ENCODE measurements around the gene B4GAT1.
"Not testable (repeated sequence)": the region's sequence is repeated elsewhere in the genome, so short reads cannot be mapped to it uniquely, and the experiment has no call there.

B4GAT1 gene

GRCh38 chr11:66363187-66363601, 15.8 kb upstream of the B4GAT1 start:
- no peak for DNase-seq (ENCODE audit: low spot score)

DNA sequence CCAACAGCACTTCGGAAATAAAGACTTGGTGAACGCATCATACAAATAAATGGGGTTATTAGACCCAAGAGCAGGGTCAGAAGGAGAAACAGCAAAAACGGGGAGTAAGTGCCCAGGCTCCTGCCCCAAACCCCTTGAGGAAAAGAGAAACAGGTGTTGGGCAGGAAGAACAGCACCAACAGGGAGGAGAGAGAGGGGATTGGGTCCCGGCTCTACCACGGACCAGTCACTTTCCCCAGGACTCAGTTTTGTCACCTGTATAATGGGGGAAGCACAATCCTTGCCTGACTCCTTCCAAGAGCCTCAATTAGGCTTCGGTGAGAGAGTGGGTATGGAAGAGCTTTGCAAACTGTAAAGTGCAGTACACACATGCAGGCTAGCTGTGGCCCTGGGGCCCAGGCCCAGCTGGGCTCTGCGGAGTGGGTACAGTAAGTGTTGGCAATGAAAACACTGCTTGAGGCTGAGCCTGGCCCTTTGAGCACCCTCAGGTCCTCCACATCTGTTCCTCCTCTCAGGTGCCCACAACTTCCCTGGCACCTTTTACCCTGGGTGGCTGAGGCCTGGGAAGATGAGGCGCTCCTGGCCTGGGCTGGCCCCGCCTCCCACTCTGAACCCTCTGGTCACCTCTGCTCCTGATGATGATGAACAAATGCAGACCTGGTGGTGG, 15.2 kb upstream of the B4GAT1 start:
- no peak for DNase-seq (ENCODE audit: low spot score)

DNA sequence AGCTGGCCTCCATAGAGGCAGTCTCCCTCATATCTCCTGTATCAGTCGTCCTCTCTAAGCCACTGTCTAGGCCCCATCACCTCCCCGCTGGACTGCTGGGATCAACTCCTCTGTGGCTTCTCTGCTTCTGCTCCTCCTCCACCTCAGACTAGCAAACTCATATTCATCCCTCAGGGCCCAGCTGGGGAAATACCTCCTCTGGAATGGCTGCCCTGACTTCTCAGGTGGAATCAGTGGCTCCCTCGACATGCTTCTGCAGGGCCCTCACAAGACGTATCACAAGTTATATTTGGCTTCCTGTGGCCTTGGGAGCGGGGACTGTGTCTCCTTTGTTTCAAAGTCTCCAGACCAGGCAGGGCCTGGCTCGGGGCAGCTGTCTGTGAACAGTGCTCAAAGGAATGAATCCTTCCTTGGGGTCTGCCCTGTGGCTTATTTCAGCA, 14.1 kb upstream of the B4GAT1 start:
- no peak for DNase-seq (ENCODE audit: low spot score)

DNA sequence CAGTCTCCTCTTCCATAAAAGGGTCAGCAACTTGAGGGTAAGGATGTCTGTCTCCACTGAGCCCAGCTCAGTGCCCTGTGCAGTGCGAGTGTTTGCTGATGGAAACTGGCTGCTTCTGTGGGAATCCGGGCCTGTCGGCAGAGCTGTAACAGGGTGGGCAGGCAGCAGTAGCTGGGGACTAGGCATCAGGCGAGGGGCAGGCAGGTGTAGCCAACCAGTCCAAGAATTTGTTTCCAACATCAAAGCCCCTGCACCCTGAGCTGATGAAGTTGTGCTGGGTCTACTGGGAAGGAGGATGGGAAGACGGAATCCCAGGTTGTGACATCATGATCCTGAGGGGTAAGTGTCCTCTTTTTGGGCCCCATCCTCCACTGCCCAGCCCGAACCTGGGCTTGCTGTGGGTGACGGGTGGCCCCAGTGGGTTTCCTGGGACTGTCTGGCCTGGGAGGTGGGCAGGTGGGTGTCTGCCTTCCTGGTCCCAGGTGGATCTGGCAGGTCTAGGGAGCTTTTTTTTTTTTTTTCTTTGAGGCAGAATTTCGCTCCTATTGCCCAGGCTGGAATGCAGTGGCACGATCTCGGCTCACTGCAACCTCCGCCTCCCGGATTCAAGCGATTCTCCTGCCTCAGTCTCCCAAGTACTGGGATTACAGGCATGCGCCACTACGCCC, 13.1 kb upstream of the B4GAT1 start:
- DNase-seq (ENCODE audit: low spot score), result no peak

- DNase-seq (ENCODE audit: low spot score), result no peak
Measured at GRCh38 chr11:66359662-66360087, 12.2 kb upstream of the B4GAT1 start.

DNA sequence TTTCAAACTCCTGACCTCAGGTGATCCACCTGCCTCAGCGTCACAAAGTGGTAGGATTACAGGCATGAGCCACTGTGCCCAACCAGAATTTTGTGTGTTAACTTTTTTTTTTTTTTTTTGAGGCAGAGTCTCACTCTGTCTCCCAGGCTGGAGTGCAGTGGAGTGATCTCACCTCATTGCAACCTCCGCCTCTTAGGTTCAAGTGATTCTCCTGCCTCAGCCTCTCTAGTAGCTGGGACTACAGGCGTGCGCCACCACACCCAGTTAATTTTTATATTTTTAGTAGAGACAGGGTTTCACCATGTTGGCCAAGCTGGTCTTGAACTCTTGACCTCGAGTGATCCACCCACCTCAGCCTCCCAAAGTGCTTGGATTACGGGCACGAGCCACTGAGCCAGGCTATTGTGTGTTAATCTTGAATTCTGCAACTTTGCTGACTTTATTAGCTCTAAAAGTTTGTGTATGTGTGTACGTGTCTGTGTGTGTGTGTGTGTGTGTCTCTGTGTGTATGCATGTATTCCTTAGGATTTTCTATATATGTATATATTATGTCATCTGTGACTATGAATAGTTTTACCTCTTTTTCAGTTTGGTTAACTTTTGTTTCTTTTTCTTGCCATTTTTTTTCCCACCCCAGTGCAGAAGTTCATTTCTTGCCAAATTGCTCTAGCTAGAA, 3.3 kb upstream of the B4GAT1 start:
- not testable (repeated sequence) for DNase-seq (ENCODE audit: low spot score)

GRCh38 chr11:66349084-66349386, 1.6 kb upstream of the B4GAT1 start:
- DNase-seq (ENCODE audit: low spot score), result no peak

DNA sequence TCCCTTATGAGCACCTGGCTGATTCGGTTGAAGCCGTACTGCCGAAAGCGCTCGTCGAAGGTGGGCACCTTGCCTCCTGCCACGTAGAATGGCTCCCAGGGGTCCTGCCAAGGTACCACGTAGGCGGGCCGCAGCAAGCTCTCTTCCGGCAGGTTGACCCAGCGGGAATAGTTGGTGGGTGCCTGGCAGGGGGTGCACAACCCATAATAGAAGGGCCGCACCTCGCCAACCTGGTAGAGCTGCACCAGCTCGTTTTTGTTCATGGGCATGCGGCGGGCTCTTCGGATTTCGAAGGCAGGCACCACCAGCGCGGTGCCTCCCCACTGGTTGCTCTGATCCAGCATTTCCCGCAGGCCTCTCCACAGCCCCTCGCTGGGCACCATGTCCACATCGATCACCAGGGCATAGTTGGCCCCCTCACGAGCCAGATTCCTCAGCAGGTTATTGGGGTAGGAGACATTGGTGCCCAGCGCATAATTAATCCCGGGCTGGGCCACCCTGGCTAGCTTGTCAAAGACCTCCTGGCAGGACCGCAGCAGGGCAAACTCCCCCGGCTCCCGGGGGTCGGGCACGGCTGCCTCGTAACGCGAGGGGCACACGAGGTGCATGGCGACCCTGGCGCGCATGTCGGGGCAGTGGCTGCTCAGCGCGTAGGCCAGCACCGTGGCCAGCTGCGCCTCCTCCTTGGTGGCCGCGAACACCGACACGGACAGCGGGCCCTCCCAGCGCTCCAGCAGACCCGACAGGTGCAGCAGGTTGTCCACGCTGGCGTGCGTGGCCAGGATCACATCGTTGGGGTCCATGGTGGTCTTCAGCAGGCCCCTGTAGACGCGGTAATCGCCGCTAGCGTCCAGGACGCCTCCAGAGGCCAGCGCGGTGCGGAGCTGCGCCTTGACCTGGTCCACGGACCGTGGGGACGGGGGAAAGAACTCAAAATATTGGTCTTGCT, 679 bp downstream of the B4GAT1 start:
- no peak for DNase-seq (ENCODE audit: low spot score)

GRCh38 chr11:66345316-66345649, 2.1 kb downstream of the B4GAT1 start:
- no peak for DNase-seq (ENCODE audit: low spot score)

DNA sequence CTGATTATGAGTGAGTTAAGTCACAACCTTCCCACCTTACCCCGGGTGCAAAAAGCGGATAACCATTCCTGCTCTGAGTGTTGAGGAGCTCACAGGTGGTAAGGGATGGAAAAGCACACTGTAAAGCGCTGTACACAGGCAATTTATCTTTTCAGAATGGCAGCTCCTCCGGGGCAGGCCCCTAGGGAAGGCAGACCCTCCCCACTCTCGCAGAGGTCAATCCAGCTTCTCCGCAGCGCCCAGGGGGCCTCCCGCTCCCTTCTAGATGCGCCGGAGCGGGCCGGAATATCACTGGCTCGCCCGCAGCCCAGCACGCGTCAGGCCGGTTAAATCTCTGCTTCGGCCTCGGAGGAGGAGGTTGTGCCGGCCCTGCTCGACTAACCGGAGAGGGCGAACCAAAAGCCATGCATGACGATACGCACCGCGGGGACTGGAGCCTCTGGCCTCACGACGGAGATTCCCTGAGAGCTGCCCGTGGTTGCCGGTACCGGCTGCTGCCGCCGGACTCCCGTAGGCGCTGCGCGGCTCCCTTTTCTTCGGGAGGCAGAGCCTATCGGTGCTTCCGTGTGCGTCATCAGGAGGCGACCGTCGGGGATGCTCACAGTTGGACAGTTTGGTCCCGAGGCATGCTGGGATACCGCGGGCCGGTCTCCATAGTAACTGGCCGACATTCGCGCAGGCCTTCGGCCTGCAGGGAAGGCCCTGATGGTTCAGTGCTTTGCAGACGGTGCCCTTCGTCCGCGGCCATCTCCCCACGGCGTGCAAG, 2.7 kb downstream of the B4GAT1 start, which contains the start of gene BRMS1:
BRMS1 (minus strand) TSS at position 555 of the 766 bp plus-strand sequence. CDS start 2,870 bp downstream, outside the sequence.
- peak; percentile 97 for DNase-seq (ENCODE audit: low spot score)

- DNase-seq (ENCODE audit: low spot score), result no peak
Measured at GRCh38 chr11:66343176-66343575, 4.3 kb downstream of the B4GAT1 start.

DNA sequence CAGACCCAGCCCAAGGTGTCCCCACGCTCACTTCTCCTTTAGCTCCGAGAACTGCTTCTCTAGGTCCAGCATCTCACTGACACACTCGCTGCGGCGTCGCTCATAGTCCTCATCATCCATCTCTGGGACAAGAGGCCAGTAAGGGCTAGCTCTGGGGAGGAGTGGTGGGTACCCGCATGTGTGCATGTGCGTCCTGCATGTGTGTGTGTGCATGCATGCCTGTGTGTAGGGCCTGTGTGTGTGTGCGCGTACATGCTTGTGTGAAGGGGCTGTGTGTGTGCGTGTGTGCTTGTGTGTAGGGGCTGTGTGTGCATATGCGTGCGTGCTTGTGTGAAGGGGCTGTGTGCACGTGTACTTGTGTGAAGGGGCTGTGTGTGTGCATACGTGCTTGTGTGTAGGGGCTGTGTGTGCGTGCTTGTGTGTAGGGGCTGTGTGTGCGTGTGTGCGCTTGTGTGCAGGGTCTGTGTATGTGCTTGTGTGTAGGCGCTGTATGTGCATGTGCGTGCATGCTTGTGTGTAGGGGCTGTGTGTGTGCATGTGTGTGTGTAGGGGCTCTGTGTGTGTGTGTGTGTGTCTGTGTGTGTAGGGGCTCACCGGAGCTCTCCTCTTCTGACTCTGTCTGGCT, 5.8 kb downstream of the B4GAT1 start:
- DNase-seq (ENCODE audit: low spot score), result no peak

DNA sequence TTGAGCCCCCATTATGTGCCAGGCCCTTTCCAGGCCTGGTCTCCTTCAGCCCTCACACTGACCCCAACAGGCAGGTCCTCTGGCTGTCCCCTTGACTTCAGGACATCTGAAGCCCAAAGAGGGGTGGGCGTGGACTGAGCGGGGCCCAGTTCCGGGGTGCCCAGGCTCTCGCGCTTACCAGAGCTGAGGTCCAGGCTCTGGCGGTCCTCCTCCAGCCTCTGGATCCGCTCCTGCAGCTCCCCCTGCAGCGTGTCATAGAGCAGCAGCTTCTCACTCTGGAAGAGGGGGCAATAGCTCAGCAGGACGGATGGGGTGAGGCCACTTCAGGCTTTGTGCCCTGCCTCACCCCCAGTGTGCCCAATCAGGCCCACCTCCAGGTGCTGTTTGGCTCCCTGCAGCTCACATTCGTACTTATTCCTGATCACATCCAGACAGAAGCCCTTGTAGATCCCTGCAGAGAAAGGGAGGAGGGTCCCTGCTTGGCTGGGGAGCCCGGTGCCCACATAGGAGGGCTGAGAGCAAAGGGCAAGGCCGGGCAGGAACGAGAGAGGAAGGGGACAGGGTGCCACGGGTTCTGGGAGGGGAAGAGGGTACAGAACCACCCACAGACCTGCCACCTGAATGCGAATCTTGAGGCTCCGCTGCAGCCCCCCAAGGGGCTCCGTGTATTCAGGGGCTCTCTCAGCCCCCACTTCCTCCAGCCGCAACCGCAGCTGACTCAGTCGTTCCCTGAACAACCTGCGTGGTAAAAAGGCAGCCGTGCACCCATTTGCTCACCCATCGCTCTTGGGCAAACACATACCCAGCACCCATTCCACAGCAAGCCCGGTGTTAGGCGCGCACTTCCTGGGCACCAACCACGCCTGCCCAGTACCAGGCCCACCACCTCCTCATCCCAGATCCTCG, 6.6 kb downstream of the B4GAT1 start:
- DNase-seq (ENCODE audit: low spot score), result no peak

GRCh38 chr11:66339686-66340483, 7.5 kb downstream of the B4GAT1 start:
- no peak for DNase-seq (ENCODE audit: low spot score)

DNA sequence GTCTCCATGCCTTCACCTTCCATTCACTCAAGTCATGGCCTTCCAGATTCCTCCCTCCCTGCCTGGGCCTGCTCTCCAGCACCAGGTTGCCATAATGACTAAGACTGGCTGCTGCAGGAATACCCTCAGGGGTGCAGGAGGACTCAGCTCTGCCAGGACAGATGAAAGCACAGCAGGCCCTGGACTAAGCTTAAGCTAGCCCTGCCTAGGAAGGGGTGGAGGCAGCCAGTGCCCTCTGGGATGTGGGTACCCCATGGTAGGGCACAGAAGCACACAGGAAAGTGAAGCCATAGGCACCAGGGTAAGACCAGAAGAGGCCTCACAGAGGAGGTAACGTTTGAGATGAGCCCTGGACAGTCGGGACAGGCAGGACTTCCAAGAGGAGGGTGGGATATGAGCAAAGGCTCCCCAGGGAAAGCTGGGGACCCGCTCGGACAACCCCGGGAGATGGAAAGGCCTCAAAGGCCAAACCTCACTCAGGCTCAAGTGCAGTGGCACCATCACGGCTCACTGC, 8.2 kb downstream of the B4GAT1 start:
- DNase-seq (ENCODE audit: low spot score), result no peak

DNA sequence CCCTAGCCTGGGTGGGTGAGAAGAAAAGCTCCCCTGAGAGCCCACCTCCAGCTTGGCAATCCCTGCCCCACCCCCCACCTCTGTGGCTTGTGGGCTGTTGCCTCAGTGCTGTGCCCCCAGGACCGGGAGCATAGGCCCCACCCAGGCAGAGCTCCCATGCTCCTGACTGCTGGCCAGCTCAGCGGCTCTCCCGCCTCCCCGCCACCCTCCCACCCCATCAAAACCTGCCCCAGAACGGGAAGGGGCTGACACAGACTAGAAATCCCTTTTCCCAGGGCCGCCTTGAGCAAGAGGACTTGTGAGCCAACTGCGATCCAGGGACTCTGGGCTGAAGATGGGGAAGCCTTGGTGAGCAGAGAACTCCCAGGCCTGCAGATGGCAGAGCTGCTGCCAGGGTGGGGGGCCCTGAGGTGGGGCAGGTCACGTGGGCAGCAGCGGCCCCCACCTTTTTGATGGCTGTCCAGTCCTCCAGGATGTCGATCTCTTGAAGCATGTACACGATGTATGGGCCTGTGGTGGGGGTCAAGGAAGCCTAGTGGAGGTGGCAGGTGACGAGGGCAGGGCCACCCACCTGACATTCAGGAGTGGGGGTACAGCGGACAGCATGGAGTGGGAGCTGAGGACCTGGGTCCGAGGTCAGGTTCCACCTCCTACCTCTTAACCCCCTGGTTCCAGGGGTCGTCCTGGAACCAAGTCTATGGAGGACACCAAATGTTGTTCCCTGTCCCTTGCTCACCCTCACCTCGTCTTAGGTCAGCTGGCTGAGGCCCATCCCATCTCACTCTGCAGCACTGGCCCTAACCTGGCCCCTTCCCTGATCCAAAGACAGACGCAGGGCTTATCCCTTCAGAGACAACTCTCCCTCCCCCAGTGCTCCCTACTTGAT, 8.9 kb downstream of the B4GAT1 start:
- no peak for DNase-seq (ENCODE audit: low spot score)

GRCh38 chr11:66337103-66337899, 10.1 kb downstream of the B4GAT1 start:
- DNase-seq (ENCODE audit: low spot score), result no peak
